Right atrium auricular region (tissue), 2 donors: Measurements from ENCODE around the gene TMEM100. TPM values are rescaled to one million over a fixed set of nuclear protein-coding genes. Genes with fewer than 3 reads are reported as not detected.

Experiments used
- DNase-seq: peaks from one replicate; pipeline ENCODE4 v3.0.0-alpha.2; 2019; ENCODE audit warnings: low spot score
- H3K27ac ChIP-seq, 2 donors: fragments of 200-600 bp; sonication (generic); 1 replicate in 1 of 2; 2 replicates in 1 of 2; pipeline ENCODE4 v1.5.1; 2016 to 2019
- H3K27me3 ChIP-seq, 2 donors: fragments of 200-600 bp; sonication (generic); one replicate each; pipeline versions ENCODE4 v1.5.1 to v1.6.0; 2017 to 2019
- H3K36me3 ChIP-seq: fragments of 200-600 bp; sonication (generic); one replicate; pipeline ENCODE4 v1.5.1; 2016
- H3K4me1 ChIP-seq, 2 donors: fragments of 200-600 bp; sonication (generic); one replicate each; pipeline versions ENCODE4 v1.5.1 to v1.6.0; 2017 to 2019
- H3K4me3 ChIP-seq, 2 donors: fragments of 200-600 bp; sonication (generic); 1 replicate in 1 of 2; 2 replicates in 1 of 2; pipeline ENCODE4 v1.5.1; 2017 to 2019; ENCODE audit warnings: mild to moderate bottlenecking in 1 of 2, moderate library complexity in 1 of 2
- H3K9me3 ChIP-seq, 2 donors: fragments of 200-600 bp; sonication (generic); one replicate each; pipeline ENCODE4 v1.5.1; 2019
- total RNA-seq, 2 donors: library from RNA; depleted of rRNA; stranded (reverse); fragments of >200 nt; gene quantifications; one replicate each; pipeline ENCODE4 v1.1.0, GENCODE V29; 2016
- TF ChIP-seq, protein P1 (sequence below), 2 donors: fragments of 200-600 bp; sonication (generic); IDR thresholded peaks; one replicate each; pipeline ENCODE4 v1.5.1; 2019; ENCODE audit warnings: antibody characterized with exemption in 2 of 2

TMEM100 gene
- total RNA-seq, 2 donors from 2014 or later: 18.0 to 26.1 TPM

DNA sequence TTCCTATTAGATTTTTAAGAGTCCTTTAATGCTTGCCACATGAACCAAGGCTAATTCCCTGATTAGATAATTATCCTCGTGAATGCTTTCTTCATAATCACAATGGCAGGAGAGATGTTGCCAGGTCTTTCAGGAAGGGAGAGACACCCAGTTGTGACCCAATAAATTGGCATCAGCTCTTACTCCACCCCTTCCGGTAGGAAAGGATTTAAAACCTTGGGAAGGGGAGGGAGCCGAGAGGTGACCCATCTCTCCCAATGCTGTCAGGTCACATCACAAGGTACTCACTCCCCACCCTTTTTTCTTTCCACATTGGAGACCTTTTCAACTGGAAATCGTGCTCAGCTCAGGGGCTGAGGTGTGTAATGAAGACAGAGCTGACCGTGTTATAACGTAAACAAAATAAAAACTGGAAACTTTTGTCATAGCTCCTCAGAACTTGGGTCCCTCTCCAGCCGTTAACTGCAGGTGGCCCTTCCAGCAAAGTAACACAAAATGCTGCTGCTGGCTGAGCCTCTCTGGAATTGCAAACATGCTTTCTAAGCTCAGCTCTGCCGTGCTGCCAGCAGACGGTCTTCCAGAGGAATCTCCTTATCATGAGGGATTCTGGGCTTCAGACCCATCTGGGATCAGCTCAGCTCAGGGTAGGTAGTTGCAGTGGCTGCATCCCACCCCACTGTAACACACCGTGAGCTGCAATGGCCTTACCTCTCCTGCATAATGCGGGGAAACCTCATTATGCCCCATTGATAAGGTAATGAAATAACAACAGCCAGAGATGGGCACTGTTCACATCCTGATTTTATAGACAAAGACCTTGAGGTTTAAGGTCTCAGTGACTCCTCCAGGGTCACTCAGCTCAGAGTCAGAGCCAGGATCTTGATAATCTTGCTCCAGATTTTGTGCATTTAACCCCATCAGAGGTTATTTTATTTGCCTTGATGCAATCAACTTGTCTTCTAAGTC is 15.6 kb downstream of the TMEM100 start:
- no peak for DNase-seq
- H3K9me3 ChIP-seq: no peaks in the 10 kb centered on the region
- no peak overlapping the region for H3K4me3 ChIP-seq
- H3K36me3 ChIP-seq: no peaks in the 10 kb centered on the region
- no peaks in the 10 kb centered on the region for H3K27me3 ChIP-seq
- TF ChIP-seq, protein P1, sequence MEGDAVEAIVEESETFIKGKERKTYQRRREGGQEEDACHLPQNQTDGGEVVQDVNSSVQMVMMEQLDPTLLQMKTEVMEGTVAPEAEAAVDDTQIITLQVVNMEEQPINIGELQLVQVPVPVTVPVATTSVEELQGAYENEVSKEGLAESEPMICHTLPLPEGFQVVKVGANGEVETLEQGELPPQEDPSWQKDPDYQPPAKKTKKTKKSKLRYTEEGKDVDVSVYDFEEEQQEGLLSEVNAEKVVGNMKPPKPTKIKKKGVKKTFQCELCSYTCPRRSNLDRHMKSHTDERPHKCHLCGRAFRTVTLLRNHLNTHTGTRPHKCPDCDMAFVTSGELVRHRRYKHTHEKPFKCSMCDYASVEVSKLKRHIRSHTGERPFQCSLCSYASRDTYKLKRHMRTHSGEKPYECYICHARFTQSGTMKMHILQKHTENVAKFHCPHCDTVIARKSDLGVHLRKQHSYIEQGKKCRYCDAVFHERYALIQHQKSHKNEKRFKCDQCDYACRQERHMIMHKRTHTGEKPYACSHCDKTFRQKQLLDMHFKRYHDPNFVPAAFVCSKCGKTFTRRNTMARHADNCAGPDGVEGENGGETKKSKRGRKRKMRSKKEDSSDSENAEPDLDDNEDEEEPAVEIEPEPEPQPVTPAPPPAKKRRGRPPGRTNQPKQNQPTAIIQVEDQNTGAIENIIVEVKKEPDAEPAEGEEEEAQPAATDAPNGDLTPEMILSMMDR (IDR thresholded peaks at IDR 0.05): no peak
- H3K4me1 ChIP-seq: peaks cover 0 to 8% of the 10 kb centered on the region in 2 donors
- no peak overlapping the region for H3K27ac ChIP-seq

DNA sequence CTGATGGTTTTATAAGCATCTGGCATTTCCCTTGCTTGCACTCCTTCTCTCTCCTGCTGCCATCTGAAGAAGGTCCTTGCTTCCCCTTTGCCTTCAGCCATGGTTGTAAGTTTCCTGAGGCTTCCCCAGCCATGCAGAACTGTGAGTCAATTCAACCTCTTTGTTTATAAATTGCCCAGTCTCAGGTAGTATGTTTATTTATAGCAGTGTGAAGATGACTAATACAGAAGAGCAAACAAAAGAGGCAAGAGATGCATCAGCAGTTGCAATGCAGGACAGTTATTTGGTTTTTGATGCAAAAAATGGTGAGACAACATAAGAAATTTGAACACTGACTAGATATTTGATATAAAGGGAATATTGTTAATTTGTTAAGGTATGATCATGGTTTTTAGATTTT is 16.8 kb downstream of the TMEM100 start:
- Histone ChIP-seq H3K9me3 (no peaks in the 10 kb centered on the region), H3K36me3 (no peaks in the 10 kb centered on the region), H3K27ac (no peak overlapping the region), H3K4me3 (no peak overlapping the region), H3K27me3 (no peaks in the 10 kb centered on the region), H3K4me1 (peaks cover 0 to 8% of the 10 kb centered on the region in 2 donors)
- TF ChIP-seq, protein P1 (IDR thresholded peaks at IDR 0.05): no peak
- DNase-seq: no peak

DNA sequence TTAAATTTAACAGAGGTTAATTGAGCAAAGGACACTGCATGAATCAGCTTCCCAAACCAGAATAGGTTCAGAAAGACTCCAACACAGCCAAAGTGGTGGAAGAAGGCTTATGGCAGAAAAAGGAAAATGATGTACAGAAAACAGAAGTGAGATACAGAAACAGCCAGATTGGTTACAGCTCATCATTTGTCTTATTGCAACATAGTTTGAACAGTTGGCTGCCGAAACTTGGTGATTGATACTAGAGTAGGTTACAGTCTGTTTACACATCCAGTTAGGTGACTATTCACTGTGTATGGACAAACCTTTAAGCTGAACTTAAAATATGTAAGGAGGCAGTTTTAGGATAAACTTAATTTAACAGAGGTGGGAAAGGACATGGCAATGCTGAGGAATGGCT is 18.3 kb downstream of the TMEM100 start:
- Histone ChIP-seq H3K27ac (no peak overlapping the region), H3K27me3 (no peaks in the 10 kb centered on the region), H3K9me3 (no peaks in the 10 kb centered on the region), H3K36me3 (no peaks in the 10 kb centered on the region), H3K4me3 (no peak overlapping the region), H3K4me1 (peaks cover 0 to 8% of the 10 kb centered on the region in 2 donors)
- DNase-seq: no peak
- TF ChIP-seq, protein P1 (IDR thresholded peaks at IDR 0.05): no peak

DNA sequence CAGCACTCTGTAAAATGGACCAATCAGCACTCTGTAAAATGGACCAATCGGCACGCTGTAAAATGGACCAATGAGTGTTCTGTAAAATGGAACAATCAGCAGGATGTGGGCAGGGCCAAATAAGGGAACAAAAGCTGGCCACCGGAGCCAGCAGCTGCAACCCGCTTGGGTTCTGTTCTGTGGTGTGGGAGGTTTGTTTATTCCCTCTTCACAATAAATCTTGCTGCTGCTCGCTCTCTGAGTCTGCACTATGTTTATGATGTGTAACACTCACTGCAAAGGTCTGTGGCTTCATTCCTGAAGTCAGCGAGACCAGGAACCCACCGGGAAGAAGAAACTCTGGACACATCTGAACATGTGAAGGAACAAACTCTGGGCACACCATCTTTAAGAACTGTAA is 20.5 kb downstream of the TMEM100 start:
- H3K4me1 ChIP-seq: peaks cover 0 to 6% of the 10 kb centered on the region in 2 donors
- H3K9me3 ChIP-seq: no peaks in the 10 kb centered on the region
- no peaks in the 10 kb centered on the region for H3K27me3 ChIP-seq
- no peak for DNase-seq
- no peaks in the 10 kb centered on the region for H3K36me3 ChIP-seq
- TF ChIP-seq, protein P1 (IDR thresholded peaks at IDR 0.05): no peak
- H3K4me3 ChIP-seq: no peak overlapping the region
- no peak overlapping the region for H3K27ac ChIP-seq

DNA sequence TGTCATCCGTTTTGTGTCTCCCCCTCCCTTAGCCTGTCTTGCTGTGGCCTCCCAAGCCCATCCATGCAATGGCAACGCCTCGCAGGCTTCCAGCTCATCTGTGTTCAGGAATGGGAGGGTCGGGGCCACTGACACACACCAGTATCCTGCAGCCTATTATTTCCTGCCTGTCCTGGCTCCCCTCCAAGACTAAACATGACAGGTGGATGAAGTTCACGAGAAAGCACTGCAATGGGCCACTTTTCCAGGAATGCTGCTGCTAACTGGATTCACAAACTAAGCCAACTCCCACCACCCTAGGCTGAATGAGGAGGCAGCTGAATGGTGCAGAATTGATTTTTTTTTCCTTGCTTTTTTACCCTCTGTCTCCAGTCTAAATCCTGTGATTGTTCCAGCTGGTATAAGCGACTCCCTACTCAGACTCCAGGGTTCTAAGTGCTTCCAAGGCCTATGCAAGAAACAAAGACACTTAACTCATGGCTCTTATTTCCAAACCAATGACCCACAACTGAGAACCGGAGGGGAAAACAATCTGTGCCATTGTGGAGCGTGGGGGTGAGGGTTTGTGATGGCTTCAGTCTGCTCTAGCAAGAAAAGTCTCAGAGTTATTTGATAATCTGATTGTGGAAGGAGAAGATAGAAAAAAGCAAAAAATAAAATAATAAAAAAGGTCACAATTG is 23.3 kb downstream of the TMEM100 start:
- TF ChIP-seq, protein P1 (IDR thresholded peaks at IDR 0.05): no peak
- no peaks in the 10 kb centered on the region for H3K27me3 ChIP-seq
- no peak overlapping the region for H3K4me3 ChIP-seq
- no peak overlapping the region for H3K27ac ChIP-seq
- no peak for DNase-seq
- H3K36me3 ChIP-seq: no peaks in the 10 kb centered on the region
- no peaks in the 10 kb centered on the region for H3K9me3 ChIP-seq
- H3K4me1 ChIP-seq: no peaks in the 10 kb centered on the region
